ENCODE results near the gene UBR4. TPM values are rescaled to one million over a fixed set of nuclear protein-coding genes. Genes with fewer than 3 reads are reported as not detected.

UBR4 gene
- total and polyA plus RNA-seq, 3 donors from 2014 or later: 301 to 708 (median 613) TPM

DNA sequence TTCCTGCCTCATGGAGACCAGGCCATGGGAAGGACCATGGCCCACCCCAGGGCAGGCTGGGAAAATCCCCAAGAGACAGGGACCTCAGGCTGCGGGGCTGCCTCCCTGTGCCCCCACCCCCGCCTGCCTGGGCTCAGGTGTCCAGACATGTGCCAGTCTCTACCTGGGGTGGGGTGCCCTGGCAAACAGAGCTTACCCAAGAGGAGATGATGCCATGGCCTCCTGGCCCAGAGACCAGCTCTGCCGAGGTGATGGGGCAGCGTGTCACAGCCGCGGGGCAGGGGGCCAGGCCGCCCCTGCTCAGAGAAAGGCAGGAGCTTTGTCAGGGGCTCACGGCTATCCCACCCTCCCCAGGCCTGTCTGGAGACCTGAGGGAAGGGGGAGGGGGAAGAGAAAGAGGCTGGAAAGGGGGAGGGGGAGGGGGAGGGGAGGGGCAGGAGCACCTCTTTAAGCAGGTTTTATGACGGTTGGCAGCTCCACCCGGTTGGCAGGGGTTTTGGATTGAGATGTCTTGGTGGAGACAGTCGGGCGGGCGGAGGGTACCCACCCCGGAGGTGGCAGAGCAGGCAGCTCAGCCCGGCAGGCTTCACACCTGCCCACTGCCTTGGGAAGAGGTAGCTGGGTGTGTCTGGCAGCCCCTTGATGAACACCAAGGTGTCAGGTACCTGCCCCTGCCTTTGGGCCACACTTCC is 152.1 kb downstream of the UBR4 start:
- Histone ChIP-seq H3K36me3 (ENCODE audit: low read depth, missing control alignments) (no peaks in the 10 kb centered on the region), H3K4me3 (no peak overlapping the region), H3K9me3 (no peaks in the 10 kb centered on the region), H3K27me3 (no peaks in the 10 kb centered on the region), H3K27ac (no peak overlapping the region), H3K4me1 (no peaks in the 10 kb centered on the region)
- no peak for DNase-seq
- WGBS, 2 donors: 75 to 77% methylated on average over 9 to 15 of the region's 15 CpGs
- no peak for TF ChIP-seq POLR2A (IDR thresholded peaks at IDR 0.05)
- intact Hi-C loops (cut with DNase I; ENCODE audit: low total_unique reads): no loop called here

DNA sequence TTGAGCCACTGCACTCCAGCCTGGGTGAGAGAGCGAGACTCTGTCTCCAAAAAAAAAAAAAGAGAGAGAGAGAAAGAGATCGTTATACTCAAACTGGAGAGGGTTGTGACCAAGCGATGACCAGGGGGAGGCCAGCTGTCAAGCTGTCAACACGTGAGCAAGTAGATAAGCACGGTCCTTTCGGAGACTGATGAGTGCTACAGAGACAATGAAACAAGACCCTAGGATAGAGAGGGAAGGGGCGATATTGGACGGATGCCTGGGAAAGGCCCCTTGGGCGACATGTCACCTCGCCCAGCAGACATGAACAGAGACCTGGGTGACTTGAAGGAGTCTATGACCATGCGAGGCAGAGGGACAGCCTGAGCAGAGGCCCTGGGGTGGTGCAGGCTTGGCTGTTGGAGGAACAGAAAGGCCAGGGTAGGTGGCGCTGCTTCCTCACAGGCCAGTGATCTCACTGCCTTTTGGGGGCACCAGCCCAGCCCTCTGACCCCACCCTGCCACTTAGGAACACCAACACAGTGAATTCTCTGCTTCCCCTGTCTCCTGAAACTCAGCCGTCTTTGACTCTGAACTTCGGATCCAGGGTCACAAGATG is 152.8 kb downstream of the UBR4 start:
- H3K27ac ChIP-seq: no peak overlapping the region
- H3K36me3 ChIP-seq (ENCODE audit: low read depth, missing control alignments): no peaks in the 10 kb centered on the region
- intact Hi-C loops (cut with DNase I; ENCODE audit: low total_unique reads): no loop called here
- DNase-seq: no peak
- H3K4me1 ChIP-seq: no peaks in the 10 kb centered on the region
- TF ChIP-seq POLR2A (IDR thresholded peaks at IDR 0.05): no peak
- TF ChIP-seq, protein P1, sequence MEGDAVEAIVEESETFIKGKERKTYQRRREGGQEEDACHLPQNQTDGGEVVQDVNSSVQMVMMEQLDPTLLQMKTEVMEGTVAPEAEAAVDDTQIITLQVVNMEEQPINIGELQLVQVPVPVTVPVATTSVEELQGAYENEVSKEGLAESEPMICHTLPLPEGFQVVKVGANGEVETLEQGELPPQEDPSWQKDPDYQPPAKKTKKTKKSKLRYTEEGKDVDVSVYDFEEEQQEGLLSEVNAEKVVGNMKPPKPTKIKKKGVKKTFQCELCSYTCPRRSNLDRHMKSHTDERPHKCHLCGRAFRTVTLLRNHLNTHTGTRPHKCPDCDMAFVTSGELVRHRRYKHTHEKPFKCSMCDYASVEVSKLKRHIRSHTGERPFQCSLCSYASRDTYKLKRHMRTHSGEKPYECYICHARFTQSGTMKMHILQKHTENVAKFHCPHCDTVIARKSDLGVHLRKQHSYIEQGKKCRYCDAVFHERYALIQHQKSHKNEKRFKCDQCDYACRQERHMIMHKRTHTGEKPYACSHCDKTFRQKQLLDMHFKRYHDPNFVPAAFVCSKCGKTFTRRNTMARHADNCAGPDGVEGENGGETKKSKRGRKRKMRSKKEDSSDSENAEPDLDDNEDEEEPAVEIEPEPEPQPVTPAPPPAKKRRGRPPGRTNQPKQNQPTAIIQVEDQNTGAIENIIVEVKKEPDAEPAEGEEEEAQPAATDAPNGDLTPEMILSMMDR (IDR thresholded peaks at IDR 0.05): no peak
- H3K27me3 ChIP-seq: no peaks in the 10 kb centered on the region
- no peak overlapping the region for H3K4me3 ChIP-seq
- WGBS, 2 donors: 78 to 83% methylated on average over 12 to 14 of the region's 14 CpGs
- no peaks in the 10 kb centered on the region for H3K9me3 ChIP-seq

- Histone ChIP-seq H3K27me3 (no peaks in the 10 kb centered on the region), H3K4me3 (no peak overlapping the region), H3K4me1 (peaks cover 1% of the 10 kb centered on the region), H3K36me3 (ENCODE audit: low read depth, missing control alignments) (no peaks in the 10 kb centered on the region), H3K9me3 (no peaks in the 10 kb centered on the region), H3K27ac (no peak overlapping the region)
- WGBS, 2 donors: 67 to 71% methylated on average over 7 of the region's 7 CpGs
- no peak for TF ChIP-seq POLR2A (IDR thresholded peaks at IDR 0.05)
- TF ChIP-seq, protein P1 (IDR thresholded peaks at IDR 0.05): no peak
- intact Hi-C loops (cut with DNase I; ENCODE audit: low total_unique reads): no loop called here
- DNase-seq: no peak
Observed at GRCh38 chr1:19055701-19056100, 154.4 kb downstream of the UBR4 start.

DNA sequence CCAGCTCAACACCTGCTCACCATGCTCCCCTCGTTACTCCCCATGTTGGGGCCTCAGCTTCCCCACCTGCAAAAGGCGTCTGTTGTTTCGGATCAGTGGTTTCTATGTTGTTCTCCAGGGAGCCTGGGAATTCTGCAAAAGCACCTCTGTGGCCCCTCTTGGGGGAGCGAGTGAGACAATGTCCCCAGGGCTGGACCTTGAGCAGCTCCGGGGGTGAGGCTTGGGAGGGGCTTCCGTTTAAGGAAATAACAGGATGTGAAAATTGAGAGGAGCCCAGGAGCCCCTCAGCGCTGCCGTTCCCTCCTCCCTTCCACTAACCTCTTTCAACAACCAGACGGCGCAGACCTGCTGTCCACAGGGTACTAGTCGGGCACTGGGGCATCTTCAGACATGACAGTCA is 155.1 kb downstream of the UBR4 start:
- TF ChIP-seq, protein P1 (IDR thresholded peaks at IDR 0.05): no peak
- no peak for TF ChIP-seq POLR2A (IDR thresholded peaks at IDR 0.05)
- Histone ChIP-seq H3K4me1 (peaks cover 4% of the 10 kb centered on the region), H3K27me3 (no peaks in the 10 kb centered on the region), H3K27ac (no peak overlapping the region), H3K36me3 (ENCODE audit: low read depth, missing control alignments) (no peaks in the 10 kb centered on the region), H3K4me3 (no peak overlapping the region), H3K9me3 (no peaks in the 10 kb centered on the region)
- WGBS, 2 donors: 58 to 64% methylated on average over 10 to 11 of the region's 11 CpGs
- intact Hi-C loops (cut with DNase I; ENCODE audit: low total_unique reads): no loop called here
- DNase-seq: no peak

GRCh38 chr1:19054216-19054615 is 155.8 kb downstream of the UBR4 start:
- WGBS, 2 donors: 78 to 88% methylated on average over 3 to 15 of the region's 15 CpGs
- TF ChIP-seq, protein P1 (IDR thresholded peaks at IDR 0.05): no peak
- TF ChIP-seq POLR2A (IDR thresholded peaks at IDR 0.05): no peak
- Histone ChIP-seq H3K9me3 (no peaks in the 10 kb centered on the region), H3K4me3 (no peak overlapping the region), H3K36me3 (ENCODE audit: low read depth, missing control alignments) (no peaks in the 10 kb centered on the region), H3K27me3 (no peaks in the 10 kb centered on the region), H3K27ac (no peak overlapping the region), H3K4me1 (peaks cover 5% of the 10 kb centered on the region)
- no peak for DNase-seq
- intact Hi-C loops (cut with DNase I; ENCODE audit: low total_unique reads): no loop called here
